Astrocyte of the spinal cord (primary cell): ENCODE results near the gene NTRK2.

Experiments
- DNase-seq: peaks from one replicate; pipeline ENCODE4 v3.0.0; 2011; ENCODE audit warnings: low read depth, low spot score
- H3K4me3 ChIP-seq: 2 replicates; pipeline ENCODE4 v1.5.1; 2011; ENCODE audit warnings: low read depth, mild to moderate bottlenecking, low read length, moderate library complexity
- CTCF ChIP-seq: IDR thresholded peaks from 2 replicates; pipeline ENCODE4 v1.5.1; 2012; ENCODE audit warnings: low read depth, mild to moderate bottlenecking, low read length, inconsistent platforms
- in situ Hi-C: cut with HindIII; loops from 2 replicates; pipeline ENCODE4 v1.10.0; 2017; ENCODE audit warnings: low sequenced_read_pairs

The NTRK2 gene

GRCh38 chr9:84869091-84869490 is 199.6 kb downstream of the NTRK2 start:
- no peak for TF ChIP-seq CTCF
- DNase-seq: no peak

DNA sequence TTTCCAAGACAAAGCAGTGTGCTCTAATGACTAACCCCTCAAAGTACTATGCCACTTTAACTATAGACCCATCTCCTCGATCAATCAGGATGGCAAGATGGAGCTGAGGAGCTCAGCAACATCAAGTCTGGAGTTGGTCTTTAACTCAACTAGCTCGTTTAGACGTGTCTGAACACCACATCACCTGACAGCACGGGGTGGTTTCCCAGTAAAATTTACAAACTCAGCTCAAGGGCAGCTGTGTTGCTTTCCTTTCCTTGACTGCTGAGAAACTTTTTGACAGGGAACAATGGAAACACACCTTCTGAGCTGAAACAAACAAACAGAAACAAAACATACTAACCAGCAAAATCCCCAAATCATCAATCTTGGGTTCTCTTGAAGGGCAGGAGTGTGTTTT is 202.5 kb downstream of the NTRK2 start:
- in situ Hi-C loops: no loop called here
- no peak for DNase-seq
- TF ChIP-seq CTCF: no peak
- no peak overlapping the region for H3K4me3 ChIP-seq

More at GRCh38 chr9:84869091-84869490, 199.6 kb downstream of the NTRK2 start:
- in situ Hi-C loops: no loop called here
- no peak overlapping the region for H3K4me3 ChIP-seq

DNA sequence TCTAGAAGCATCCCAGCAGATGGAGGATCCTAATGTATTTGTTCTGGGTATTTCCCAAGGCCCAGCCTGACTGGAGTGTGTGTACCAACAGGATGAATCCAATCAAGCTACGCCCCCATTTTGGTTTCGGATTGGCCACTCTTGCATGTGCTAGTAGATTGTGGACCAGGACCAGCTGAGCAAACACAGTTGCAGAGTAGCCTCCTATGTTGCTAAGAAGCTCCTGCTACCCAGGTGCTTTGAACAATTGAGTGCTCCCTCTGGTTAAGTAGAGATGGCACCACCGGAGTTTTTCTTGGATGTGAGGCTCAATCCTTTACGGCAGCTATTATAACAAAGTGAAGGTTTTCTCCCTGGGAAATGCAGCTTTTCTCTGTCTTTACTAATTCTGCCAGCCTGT is 204.5 kb downstream of the NTRK2 start:
- no peak for TF ChIP-seq CTCF

GRCh38 chr9:84874596-84874995 is 205.1 kb downstream of the NTRK2 start:
- no peak overlapping the region for H3K4me3 ChIP-seq
- DNase-seq: no peak
- in situ Hi-C loops: no loop called here
- no peak for TF ChIP-seq CTCF

More for the DNA sequence above, 204.5 kb downstream of the NTRK2 start:
- no peak for DNase-seq
- in situ Hi-C loops: no loop called here
- no peak overlapping the region for H3K4me3 ChIP-seq

DNA sequence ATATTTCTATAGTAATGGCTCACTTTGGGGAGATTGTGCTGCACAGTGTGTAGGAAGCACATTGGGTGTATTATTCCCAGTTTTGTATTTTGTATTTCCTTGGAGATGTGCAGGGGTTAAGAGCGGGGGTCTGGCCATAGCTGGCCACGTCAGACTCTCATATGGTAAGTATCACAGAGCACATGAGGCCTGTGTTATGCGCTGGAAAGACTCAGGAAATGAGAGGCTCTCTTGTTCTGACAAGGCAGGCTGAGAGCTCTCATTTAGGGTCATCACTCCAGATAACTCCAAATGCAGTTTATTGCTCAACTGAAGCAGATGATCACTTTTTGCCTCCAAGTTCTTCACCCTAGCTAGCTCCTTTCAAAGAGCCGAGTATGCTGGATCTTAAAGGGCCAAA is 205.7 kb downstream of the NTRK2 start:
- no peak for TF ChIP-seq CTCF
- no peak overlapping the region for H3K4me3 ChIP-seq
- in situ Hi-C loops: no loop called here
- no peak for DNase-seq

DNA sequence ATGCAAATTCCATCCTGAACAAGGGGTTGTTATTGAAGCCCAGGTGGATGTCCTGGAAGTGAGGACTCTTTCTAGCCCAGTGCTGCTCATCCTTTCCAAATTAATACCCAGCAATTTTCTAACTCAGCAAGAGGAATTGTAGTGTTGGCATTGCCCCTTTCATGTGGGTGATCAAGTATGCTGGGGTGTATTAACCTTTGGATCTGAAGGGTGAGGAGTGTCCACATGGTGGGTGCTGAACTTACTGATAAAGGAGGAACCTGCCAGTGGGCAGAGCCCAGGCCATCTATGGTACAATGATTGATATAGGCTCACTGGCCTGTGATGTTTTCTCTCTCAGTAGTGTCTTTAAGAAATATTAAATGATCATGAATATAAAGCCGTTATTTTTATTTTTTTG is 210.1 kb downstream of the NTRK2 start:
- in situ Hi-C loops: no loop called here
- TF ChIP-seq CTCF: no peak
- no peak overlapping the region for H3K4me3 ChIP-seq
- DNase-seq: no peak

GRCh38 chr9:84880835-84881234 is 211.3 kb downstream of the NTRK2 start:
- H3K4me3 ChIP-seq: no peak overlapping the region
- in situ Hi-C loops: no loop called here
- no peak for DNase-seq
- TF ChIP-seq CTCF: no peak
